ENCODE results near the gene FOXB1.

Gene FOXB1

DNA sequence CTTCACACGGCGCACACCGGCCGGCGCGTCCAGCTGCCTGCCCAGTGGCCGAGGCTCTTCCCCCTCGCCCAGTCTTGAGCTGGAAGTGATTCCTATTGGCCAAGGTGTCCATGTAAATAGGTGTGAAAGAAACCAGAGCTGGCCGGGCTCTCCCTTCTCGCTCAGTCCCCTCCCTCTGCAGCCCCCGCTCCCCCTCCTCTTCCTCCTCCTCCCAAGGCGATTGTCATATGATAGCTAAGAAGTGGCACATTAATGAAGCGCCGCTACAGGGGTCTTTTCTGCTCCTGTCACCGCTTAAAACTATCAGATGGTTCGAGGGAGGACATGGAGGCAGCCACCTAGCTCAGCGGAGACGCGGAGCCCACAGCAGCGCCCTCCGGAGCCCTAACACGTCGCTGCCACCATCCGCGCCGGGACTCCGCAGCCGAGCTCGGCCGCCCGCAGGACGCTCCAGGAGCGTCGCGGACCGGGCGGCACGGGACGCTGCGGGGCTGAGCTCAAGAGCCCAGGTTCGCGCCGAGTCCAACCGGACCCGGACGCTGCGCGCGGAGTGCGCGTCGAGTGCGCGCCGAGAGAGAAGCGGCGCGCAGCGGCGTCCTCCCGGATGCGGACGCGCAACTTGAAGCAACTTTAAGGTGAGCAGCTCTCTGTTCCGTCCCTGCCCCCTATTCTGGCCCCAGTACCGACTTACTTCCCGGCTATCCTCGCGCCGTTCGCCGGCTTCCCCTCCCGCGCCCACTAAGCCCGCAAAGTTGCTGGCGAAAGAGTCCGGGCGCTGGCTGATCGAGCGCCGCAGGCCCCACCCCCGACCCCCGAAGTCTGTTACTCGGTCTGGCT is at the start of gene FOXB1:
TSS of gene FOXB1 (plus strand) at position 303 of the 837 bp plus-strand sequence. CDS start 653 bp downstream, outside the sequence.
- DNase-seq: no peak

DNA sequence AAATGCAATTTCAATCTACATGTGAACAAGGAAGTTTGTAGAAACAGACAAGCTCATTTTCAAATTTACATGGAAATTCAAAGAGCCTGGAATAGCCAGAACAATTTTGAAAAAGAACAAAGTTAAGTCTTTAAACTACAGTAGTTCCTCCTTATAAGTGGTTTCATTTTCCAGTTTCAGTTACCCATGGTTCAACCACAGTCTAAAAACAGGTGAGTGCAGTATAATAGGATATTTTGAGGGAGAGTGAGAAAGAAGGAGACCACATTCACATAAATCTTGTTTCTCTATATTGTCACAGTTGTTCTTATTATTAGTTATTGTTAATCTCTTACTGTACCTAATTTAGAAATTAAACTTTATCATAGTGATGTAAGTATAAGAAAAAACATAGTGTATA is 45.8 kb upstream of the FOXB1 start:
- DNase-seq: no peak

DNA sequence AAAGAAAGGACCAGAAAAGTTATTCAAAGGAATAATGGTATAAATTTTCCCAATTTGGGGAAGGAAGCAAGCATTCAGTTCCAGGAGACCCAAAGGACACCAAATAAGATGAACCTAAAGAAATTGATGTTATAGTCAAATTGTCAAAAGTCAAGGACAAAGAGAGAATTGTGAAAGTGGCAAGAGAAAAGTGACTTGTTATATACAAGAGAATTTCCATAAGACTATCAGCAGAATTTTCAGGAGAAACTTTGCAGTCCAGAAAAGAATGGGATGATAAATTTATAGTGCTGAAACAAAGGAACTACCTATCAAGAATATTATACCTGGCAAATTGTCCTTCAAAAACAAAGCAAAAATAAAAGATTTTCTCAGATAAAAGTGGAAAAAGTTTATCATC is 43.8 kb upstream of the FOXB1 start:
- DNase-seq: no peak

DNA sequence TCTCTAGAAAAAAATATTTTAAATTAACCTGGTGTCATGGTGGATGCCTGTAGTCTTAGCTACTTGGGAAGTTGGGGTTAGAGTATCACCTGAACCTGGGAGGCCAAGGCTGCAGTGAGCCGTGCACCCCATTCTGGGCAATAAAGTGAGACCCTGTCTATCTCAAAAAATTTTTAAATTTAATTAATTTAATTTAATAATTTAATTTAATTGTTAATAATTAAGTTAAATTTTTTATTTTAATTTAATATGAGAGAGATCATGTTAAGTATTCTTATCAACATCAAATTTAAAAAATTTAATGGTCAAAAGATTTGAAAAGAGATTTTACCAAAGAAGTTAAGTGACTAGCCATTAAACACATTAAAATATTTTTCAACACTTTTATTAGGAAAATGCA is 40.8 kb upstream of the FOXB1 start:
- DNase-seq: no peak

DNA sequence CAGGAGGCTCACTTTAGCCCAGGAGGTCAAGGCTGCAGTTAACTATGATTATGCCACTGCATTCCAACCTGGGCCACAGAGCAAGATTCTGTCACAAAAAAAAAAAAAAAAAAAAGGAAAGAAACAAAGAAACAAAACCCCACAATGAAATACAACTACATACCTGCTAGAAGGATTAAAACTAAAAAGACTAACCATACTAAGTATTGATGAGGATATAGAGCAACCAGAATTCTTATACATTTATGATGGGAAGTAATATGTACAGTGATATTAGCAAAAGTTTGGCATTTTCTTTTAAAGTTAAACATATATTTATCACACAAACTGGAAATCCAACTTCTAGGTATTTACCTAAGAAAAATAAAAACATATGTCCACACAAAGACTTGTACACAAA is 40.2 kb upstream of the FOXB1 start:
- no peak for DNase-seq

DNA sequence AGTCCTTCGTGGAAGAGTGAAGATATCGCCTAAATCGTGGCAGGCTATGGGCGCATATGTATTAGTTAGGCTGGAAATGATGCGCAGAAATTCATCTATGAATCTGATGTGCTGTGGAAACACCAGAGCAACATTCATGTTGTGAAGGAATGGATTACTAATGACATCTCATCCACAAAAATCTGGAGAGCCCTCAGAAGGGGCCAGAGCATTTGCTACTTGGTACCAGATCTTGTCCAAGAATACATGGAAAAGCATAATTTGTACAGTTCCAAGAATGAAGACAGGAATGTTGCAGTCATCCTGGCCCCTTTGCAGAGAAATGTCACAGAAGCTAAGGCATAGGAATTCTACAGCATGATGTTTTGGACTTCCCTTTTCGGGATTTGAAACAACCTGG is 38.4 kb upstream of the FOXB1 start:
- DNase-seq: no peak

DNA sequence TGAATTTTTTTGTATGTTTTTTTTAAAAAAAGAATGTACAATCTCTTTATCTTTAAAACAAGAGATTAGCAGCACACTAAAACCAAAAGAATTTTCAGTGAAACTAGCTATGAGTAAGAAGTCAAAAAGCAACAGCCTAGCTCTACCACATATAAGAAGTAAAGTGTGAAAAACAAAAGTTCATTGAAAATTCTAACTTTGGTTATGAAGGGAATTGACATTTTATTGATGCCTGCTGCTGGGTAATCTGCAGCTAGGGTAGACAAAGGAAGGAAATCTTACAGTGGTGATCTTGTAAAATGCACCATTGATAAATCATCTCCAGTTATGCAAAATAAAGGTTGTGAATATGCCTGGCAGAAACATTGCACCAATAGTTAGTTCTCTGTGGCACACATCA is 37.8 kb upstream of the FOXB1 start:
- DNase-seq: no peak

DNA sequence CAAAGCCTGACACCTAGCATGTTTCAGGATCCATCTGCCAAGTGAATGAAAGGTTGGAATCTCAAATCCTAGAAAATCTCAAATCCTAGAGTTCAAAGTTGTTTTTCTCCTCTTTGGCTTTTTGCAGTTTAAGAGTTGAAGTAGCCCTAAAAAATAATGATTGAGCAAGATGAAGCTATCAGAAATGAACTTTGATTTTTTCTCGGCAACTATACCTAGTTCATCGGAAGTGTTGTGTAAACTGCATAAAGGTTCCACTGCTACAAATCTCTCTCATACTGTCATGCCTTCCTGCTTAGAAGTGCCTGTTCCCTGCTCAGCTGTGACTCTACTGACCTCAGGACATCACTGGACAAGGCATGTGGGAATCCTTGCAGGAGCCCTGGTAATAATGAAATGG is 35.8 kb upstream of the FOXB1 start:
- no peak for DNase-seq

DNA sequence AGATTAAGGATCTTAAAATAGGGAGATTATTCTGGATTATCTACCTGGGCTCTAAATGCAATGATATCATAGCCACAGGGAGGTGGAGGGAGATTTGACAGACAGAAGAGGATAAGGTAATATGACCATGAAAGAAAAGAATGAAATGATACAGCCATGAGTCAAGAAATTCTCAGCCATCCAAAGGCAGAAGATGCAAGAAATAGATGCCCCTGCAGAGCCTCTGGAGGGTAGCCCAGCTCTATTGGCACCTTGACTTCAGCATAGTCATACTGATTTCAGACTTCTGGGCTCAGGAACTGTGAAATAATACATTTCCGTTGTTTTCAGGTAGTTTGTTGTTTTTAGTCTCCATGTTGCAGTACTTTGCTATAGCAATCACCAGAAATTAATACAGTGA is 31.9 kb upstream of the FOXB1 start:
- no peak for DNase-seq

DNA sequence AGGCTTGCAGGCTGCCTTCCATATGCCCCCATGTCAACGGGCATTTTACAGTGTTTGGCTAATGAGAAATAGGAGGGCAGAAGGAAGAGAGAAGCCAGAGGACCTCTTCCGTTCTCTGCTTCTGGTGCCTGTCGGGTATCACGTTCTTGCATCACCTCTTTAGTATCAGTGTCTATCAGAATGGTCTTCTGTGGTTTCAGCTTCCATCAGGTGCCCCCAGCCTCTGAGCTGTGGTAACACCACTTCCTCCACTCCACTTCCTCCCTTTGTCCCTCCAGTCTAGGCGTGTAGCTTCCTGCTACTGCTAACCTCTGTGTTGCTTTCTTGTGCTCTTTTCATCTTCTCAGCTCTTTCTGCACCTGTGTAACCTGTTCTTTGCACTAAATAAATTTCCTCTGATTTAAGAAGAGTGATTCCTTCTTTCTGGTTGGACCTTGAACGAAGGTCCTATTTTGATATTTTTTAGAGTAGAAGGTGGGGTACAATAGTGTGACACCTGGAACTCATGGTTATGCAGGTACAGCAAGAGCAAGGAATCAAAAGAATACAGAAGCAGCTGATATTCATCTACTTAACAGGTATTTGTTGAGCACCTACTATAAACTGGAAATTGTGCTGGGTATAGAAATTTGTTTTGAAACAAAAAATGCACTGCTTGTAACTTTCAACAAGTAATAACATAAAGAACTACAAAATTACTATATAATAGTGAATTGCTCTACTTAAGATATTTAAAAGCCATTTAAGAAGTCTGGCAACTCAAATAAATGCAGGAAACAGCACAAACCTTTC is 27.4 kb upstream of the FOXB1 start:
- DNase-seq: peak; percentile 76

DNA sequence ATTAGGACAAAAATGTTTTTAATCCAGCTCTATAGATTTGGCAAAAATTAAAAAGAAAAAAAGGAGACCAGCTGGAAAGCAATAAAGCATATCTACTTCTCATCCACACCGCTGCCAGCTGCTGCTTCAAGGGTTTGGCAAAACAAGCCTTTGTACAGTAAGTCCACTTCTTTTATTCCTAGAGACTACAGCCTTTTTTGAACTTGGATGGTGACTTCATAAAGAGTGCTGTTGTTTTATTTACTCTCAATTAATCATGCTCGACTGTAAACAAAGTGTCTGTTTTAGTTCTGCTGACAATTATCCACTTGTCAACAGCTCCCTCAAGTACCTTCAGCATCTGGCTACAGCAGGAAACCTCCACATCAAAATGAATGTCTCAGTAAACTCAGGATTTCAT is 12.3 kb upstream of the FOXB1 start:
- DNase-seq: no peak

DNA sequence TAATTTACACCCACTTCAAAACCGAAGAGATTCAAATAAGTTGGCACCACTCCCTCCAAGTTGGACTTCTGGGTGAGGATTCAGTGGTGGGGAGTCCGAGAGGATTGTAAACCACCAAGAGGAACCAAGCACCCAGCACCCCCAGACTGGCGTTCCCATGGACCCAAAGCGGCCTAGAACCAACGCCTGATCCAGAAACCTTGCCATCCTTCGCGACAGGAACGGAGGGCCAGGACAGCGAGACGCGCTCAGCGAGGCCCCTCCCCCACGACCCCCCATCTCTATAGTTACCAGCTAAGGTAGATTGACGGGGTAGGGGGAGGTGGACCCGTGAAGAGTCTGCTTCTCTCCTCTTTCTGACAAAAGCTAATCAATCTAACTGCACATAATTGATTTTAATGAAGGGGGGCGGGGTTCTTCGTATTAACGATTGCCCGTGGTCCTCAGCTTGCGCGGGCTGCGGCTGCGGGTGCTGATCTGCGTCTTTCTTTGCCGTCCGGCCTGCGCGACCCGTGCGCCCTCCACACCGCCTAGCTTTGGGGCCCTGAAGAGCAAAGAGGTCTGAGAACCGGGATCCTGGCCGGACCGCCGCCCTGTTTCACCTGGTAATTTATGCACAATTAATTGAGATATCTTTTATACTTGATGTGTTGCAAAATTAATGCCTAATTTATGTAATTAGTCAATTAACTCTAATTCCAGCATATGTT is 10.9 kb upstream of the FOXB1 start:
- no peak for DNase-seq

DNA sequence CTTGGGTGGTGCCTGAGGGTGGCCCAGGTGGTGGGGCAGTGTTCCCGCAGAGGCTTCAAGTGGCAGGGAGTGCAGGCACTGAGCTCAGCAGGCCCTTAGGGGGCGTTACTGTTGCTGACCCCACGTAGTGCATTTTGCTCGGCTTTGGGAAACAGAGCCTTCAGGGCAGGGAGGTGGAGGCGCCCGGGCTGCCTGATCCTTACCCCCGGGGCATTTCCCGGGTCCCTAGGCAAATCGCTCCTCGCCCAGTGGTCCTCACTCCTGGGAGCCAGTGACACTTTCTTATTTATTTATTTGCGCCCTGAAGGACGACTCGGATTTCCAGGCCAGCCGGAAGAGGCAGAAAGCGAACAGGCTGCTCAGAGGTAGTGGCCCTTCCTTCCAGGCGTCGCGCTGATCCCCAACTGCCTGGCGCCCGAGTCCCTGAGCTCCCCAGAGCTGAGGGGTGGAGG is 10.1 kb upstream of the FOXB1 start:
- DNase-seq: no peak

DNA sequence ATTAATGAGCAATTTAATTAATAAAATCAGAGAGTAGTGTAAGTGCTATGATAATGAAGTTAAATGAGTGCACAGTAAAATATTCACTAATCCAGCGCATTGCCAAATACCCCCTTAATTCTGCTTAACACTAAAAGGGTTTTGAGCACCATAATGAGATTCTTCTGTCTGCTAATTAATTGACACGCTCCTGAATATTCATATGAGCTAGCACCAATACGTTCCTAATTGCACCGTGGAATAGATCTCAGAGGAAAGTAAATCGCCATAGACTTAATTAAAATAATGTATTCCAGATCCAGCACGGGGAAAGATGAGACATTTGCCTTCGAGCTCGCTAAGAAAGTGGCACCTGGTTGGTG is 9.6 kb upstream of the FOXB1 start:
- no peak for DNase-seq

DNA sequence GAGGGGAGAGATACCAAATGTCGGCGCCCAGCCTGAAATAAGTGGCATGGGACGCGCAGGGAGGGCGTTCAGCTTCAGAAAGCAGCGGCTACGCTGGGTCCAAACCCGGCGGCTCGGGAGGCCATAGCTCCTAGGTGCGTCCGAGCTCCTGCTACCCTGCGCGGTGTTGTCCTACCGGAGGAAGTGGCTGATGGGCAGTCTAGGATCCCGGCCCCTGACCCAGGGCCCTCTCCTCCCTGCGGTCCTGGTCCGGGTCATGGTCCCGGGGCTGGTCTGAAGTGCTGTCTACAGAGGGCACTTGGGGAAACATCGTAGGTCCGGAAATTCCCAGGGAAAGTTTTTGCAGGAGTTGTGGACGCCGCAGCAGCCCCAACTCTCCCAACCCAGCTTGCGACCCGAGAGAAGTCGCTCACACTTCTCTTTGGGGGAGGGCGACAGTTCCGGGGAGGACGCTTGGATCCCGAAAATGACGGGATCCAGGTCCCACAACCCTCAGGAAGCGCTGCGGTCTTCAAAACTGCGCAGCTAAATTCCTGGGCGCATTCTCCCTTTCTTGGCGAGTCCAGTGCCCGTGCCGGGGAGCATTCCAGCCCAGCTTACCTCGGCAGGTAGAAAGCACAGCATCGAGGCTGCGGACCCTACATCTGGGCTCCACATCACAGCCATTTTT is 9.1 kb upstream of the FOXB1 start:
- DNase-seq: peak; percentile 63

DNA sequence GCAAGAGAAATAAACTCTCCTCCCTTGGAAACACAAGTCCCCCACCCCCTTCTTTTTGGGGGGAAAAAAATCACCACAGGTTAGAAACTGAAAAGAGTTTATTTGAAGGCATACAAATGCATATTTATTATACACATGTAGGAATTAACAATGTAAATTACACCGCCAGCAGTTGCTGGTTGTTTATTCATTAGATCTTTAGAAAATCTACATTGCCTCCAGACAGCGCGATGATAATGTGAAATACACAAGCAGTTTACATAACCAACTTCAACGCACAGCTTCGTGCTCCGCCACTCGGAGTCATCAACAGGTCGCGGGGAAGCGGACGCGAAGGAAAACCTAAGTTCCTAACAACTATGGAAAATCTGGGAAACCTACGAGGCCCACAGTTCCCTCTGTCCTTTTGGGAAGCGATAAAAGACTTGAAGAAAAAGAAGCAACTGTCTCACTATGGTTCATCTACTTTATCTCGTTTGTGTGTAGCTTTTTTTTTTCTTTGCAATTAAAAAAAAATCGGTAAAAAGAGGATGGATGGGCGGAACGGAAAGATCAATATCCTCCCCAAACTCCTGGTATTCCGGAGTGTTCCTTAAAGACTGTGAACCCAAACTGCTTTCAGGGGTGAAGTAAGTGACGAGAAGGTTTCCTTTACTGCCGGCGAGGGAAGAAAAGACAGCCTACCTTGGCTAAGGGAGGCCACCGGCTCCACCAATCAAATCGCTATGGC is 8.4 kb upstream of the FOXB1 start:
- DNase-seq: no peak

DNA sequence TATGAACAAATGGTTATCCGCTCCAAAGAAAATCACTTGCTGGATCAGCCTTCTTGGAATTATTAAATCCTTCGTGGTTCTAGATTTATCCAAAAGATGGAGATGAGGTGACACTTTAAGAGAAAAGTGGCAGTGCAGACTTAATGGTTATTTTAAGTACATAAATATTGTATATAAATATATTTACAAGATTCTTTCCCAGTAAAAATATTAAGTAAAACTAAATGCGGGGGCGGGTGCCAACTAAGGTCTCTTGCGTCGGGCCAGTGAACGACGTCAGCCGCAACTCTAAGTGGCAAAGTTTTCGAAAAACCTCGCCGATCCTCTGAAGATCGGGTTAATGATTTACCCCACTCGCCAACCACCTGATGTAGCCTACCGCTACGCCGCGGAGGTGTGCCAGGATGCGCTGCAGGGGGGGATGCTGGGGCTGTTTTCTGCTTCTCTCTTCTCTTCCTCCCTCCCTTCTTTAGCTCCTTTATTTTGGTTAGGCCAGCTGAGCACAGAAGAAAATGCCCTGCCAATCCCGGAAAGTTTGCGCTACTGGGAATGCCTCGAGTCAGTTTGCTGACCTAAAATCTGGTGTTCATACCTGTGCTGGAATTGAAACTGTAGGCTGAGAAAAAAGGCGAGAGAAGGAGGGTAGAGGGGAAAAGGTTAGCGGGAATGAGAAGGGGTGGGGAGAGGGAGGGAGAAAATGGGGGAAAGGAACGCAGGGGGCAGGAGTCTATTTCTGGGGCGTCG is 7.6 kb upstream of the FOXB1 start:
- DNase-seq: no peak

DNA sequence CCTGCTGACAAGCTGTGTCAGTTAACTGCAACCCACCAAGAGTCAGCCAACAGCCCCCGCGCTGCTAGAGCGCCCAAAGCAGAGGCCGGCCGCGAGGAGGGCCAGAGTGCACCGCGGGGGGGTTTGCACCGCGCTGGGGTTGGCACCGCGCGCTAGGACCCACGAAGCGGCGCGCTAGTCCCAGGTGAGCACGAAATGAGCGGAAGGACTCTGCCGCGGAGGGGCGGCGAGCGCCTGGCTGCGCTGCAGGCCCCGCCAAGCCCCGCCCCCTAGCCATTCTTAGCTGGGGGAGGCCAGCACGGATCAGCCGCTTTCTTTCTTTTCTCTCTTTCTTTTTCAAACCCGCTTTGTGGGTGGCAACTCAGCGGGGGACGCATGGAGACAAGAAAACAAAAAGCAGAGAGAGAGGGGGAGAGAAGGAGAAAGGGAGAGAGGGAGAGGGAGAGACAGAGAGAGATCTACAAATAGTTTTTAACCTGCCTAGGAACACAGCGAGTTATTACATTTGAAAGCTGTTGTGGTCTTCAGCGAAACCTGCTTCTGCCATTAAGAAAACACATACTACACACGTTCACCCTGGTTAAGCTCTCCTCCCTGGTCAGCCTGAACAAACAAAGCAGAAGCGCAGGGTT is 6.9 kb upstream of the FOXB1 start:
- peak; percentile 84 for DNase-seq

DNA sequence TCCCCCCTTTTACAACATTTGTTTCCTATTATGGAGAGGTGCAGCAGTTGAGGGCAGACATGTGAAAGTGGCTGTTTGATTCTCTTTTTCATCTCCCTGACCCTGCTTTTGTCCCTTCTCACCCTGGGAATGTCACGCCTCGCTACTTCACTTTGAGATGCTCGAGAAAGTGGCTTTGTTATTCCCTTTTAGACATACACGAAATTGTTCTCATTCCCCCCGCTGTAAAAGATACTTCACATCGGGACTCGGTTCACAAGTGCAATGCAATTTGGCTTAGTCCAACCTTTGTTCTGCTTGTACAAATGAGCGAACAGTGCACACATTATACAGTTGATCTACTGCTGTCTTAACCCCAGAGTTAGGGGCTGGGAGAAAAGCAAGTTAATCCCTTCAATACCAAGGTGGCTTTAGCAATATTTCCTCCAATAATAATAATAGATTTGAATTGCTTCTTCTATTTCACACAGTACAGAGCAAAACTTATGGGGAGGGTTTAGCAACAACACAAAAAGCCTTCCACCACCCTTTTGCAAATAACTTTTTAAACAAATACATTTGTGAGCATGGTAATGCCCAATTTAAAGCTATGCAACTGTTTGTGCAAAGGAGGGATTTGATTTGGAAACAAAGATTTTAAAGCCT is 5.7 kb upstream of the FOXB1 start:
- DNase-seq: no peak

DNA sequence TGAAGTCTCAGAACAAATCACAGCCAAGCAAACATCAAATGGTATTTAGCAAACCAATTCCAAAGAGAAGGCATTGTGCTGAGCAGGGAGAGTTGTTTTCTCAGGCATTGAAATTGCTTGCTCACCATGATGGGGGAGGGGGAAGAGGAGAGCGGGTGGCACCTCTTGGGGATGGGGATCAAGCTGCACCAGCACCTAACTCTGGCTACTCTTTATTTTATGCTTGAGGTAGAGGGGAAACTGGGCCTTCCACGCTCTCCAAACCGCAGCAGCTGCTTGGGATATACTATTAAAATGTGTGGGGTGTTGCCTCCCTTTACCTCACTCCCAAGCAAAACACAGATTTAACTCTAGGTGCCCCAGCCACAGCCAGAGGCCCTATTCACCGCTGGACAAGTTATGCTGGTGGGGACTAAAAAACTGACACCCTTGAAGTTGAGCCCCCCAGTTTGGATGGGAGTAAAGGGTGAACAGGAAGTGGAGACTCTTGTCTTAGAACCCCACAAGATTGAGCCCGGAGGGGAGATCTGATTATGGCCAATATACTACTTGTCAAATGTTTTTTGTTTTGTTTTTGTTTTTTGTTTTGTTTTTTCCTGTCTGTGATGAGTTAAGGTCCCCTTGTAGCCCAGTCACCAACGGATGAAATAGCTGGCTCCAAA is 5.0 kb upstream of the FOXB1 start:
- DNase-seq: no peak

Data from activated effector memory CD4-positive, alpha-beta T cell treated with anti-CD3 and anti-CD28 coated beads, Interleukin-2, amount 50 U/mL, for 16 hours (primary cell).